Neural cell (in vitro differentiated cells): Measurements from ENCODE around the gene PLCXD3.

Experiments
- CTCF ChIP-seq: fragments of 450-650 bp; IDR thresholded peaks from 2 replicates; pipeline ENCODE4 v1.5.1; 2014; ENCODE audit warnings: antibody characterized with exemption, mild to moderate bottlenecking, moderate library complexity; ENCODE audit not compliant: poor library complexity, severe bottlenecking
- POLR2AphosphoS5 ChIP-seq: IDR thresholded peaks from 2 replicates; pipeline ENCODE4 v1.6.1; 2012
- TAF1 ChIP-seq: IDR thresholded peaks from 2 replicates; pipeline ENCODE4 v1.6.1; 2012; ENCODE audit warnings: low read depth

- TF ChIP-seq CTCF (no peak), POLR2AphosphoS5 (no peak), TAF1 (no peak)
These were observed 198.3 kb downstream of the PLCXD3 start for GRCh38 chr5:41312066-41312465.
